ENCODE measurements around the gene MARCHF6.

DNA sequence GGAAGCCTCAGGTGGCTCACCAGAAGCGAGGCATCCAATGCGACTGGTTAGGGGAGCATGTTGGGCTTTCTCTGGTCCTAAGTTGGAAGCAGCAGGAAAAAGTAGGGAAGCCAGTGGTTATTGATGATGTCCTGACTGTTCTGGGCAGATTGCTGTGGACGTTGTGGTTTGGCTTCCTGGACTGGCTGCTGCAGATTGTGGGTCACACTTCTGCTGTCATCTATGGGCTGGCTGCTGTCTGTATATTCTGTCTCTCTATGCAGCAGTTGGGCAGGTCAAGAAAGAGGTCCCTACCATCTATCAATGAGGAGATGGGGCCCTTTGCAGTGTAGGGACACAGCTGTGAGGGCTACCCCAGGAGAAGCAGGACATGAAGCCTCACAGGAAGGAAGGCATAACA lies 13.5 kb upstream of the MARCHF6 start:
- TF ChIP-seq, protein P1, sequence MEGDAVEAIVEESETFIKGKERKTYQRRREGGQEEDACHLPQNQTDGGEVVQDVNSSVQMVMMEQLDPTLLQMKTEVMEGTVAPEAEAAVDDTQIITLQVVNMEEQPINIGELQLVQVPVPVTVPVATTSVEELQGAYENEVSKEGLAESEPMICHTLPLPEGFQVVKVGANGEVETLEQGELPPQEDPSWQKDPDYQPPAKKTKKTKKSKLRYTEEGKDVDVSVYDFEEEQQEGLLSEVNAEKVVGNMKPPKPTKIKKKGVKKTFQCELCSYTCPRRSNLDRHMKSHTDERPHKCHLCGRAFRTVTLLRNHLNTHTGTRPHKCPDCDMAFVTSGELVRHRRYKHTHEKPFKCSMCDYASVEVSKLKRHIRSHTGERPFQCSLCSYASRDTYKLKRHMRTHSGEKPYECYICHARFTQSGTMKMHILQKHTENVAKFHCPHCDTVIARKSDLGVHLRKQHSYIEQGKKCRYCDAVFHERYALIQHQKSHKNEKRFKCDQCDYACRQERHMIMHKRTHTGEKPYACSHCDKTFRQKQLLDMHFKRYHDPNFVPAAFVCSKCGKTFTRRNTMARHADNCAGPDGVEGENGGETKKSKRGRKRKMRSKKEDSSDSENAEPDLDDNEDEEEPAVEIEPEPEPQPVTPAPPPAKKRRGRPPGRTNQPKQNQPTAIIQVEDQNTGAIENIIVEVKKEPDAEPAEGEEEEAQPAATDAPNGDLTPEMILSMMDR (IDR thresholded peaks at IDR 0.05): no peak
- TF ChIP-seq POLR2A (IDR thresholded peaks at IDR 0.05): no peak
